Sigmoid colon (tissue), 4 donors: ENCODE measurements around the gene UTF1.

ENCODE experiments used
- EP300 ChIP-seq, 4 donors: sonication (generic); formaldehyde crosslinking; IDR thresholded peaks; one replicate each; pipeline ENCODE4 v1.6.1; 2017; ENCODE audit warnings: antibody characterized with exemption in 4 of 4
- POLR2A ChIP-seq, 2 donors: fragments of 450-650 bp; IDR thresholded peaks; one replicate each; pipeline ENCODE4 v1.6.1; 2016; ENCODE audit warnings: antibody characterized with exemption in 2 of 2, mild to moderate bottlenecking in 2 of 2, moderate library complexity in 2 of 2
- TF ChIP-seq, protein P1 (sequence below), 4 experiments: fragments of 450-650 bp in 3 of 4; fragments of 200-600 bp in 1 of 4; IDR thresholded peaks; one replicate each; pipeline ENCODE4 v1.5.1; 2016 to 2019; ENCODE audit warnings: antibody characterized with exemption in 4 of 4, mild to moderate bottlenecking in 3 of 4, moderate library complexity in 2 of 4

DNA sequence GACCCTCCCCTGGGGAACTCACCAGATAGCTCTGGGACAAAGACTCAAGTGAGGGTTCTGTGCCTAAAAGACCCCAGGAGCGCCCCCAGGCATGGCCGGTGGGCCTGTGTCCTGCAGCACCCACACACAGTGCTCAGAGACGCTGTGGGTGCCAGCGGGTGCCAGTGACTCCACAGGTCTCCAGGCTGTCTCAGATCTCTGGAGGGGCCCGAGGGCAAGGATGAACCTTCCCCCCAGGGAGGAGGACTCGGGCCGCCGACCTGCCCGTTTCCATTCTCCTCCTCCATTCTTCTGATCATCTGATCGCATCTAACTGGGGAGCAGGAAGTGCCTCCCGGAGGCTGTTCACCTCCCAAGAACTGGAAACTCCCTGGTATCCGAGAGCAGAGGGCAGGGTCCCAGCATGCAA, 45.7 kb downstream of the UTF1 start:
- TF ChIP-seq, protein P1, sequence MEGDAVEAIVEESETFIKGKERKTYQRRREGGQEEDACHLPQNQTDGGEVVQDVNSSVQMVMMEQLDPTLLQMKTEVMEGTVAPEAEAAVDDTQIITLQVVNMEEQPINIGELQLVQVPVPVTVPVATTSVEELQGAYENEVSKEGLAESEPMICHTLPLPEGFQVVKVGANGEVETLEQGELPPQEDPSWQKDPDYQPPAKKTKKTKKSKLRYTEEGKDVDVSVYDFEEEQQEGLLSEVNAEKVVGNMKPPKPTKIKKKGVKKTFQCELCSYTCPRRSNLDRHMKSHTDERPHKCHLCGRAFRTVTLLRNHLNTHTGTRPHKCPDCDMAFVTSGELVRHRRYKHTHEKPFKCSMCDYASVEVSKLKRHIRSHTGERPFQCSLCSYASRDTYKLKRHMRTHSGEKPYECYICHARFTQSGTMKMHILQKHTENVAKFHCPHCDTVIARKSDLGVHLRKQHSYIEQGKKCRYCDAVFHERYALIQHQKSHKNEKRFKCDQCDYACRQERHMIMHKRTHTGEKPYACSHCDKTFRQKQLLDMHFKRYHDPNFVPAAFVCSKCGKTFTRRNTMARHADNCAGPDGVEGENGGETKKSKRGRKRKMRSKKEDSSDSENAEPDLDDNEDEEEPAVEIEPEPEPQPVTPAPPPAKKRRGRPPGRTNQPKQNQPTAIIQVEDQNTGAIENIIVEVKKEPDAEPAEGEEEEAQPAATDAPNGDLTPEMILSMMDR (IDR thresholded peaks at IDR 0.05), result no peak
- TF ChIP-seq POLR2A (IDR thresholded peaks at IDR 0.05), result no peak
- TF ChIP-seq EP300 (IDR thresholded peaks at IDR 0.05), result no peak
